VCaP (cell line): ENCODE measurements around the gene LDAH.
A peak's percentile ranks its signal among the peaks of the same experiment; 100 is the strongest.

ENCODE experiments used
- H3K27ac ChIP-seq: fragments of 450-650 bp; 2 replicates; pipeline ENCODE4 v1.5.1; 2017
- CTCF ChIP-seq: fragments of 450-650 bp; conservative IDR thresholded peaks from 2 replicates; pipeline ENCODE4 v1.5.1; 2017; ENCODE audit warnings: mild to moderate bottlenecking, moderate library complexity

The LDAH gene

GRCh38 chr2:20661421-20662307, 161.2 kb downstream of the LDAH start:
- no peak overlapping the region for H3K27ac ChIP-seq
- TF ChIP-seq CTCF = peak; percentile 95

- H3K27ac ChIP-seq = no peak overlapping the region
- no peak for TF ChIP-seq CTCF
Measured at GRCh38 chr2:20660506-20661420, 162.1 kb downstream of the LDAH start.

GRCh38 chr2:20657522-20658235, 165.2 kb downstream of the LDAH start:
- H3K27ac ChIP-seq = no peak overlapping the region
- no peak for TF ChIP-seq CTCF

- no peak for TF ChIP-seq CTCF
- H3K27ac ChIP-seq = no peak overlapping the region
Measured at GRCh38 chr2:20656561-20656960, 166.3 kb downstream of the LDAH start.

- H3K27ac ChIP-seq = no peak overlapping the region
- no peak for TF ChIP-seq CTCF
Measured at GRCh38 chr2:20654535-20654813, 168.4 kb downstream of the LDAH start.

- TF ChIP-seq CTCF = no peak
- H3K27ac ChIP-seq = no peak overlapping the region
Measured at GRCh38 chr2:20653695-20654534, 169.0 kb downstream of the LDAH start.
